Cardiac ventricle fibroblast (primary cell): ENCODE results near the gene SPIRE2. TPM values are rescaled to one million over a fixed set of nuclear protein-coding genes. Genes with fewer than 3 reads are reported as not detected.

ENCODE experiments used
- total RNA-seq: library from RNA; depleted of rRNA; stranded (reverse); fragments of >200 nt; gene quantifications from 2 replicates; pipeline ENCODE4 v1.2.3, GENCODE V29; 2015

SPIRE2 gene
- 2.3 and 4.4 TPM in 2 replicates for total RNA-seq

GRCh38 chr16:89828199-89828869 is at the start of gene SPIRE2:
Gene SPIRE2, plus strand, starts transcription at chr16:89828475. Its CDS starts 76 bp downstream, at chr16:89828551.

GRCh38 chr16:89873109-89873971 is 45.1 kb downstream of the SPIRE2 start, which contains the start of gene TCF25:
Gene TCF25, plus strand, starts transcription at chr16:89873592. Its CDS starts 76 bp downstream, at chr16:89873668.

GRCh38 chr16:89918453-89919347 is 90.4 kb downstream of the SPIRE2 start, which contains the start of gene MC1R:
Gene MC1R, plus strand, starts transcription at chr16:89918862. Its CDS starts 397 bp downstream, at chr16:89919259.

Other genes with a start within 250 kb of the SPIRE2 start
- gene DPEP1, start 214.8 kb upstream of the SPIRE2 start, total RNA-seq = 0.05 TPM in 1 of 2 replicates, not detected in the other
- gene CHMP1A, start 170.8 kb upstream of the SPIRE2 start, total RNA-seq = 56.5 and 64.0 TPM in 2 replicates
- gene SPATA33, start 170.6 kb upstream of the SPIRE2 start, total RNA-seq = 2.0 and 3.6 TPM in 2 replicates
- gene CDK10, start 141.8 kb upstream of the SPIRE2 start, total RNA-seq = 18.8 and 19.5 TPM in 2 replicates
- gene SPATA2L, start 126.8 kb upstream of the SPIRE2 start, total RNA-seq = 11.0 and 11.7 TPM in 2 replicates
- gene VPS9D1, start 107.6 kb upstream of the SPIRE2 start, total RNA-seq = 7.3 and 10.5 TPM in 2 replicates
- gene ZNF276, start 106.9 kb upstream of the SPIRE2 start, total RNA-seq = 14.7 and 19.5 TPM in 2 replicates
- 2.7 and 4.2 TPM in 2 replicates for gene FANCA, start 11.8 kb upstream of the SPIRE2 start, total RNA-seq
- gene TCF25, start 45.1 kb downstream of the SPIRE2 start, total RNA-seq = 143 and 146 TPM in 2 replicates
- 4.4 and 6.1 TPM in 2 replicates for gene MC1R, start 90.4 kb downstream of the SPIRE2 start, total RNA-seq
- gene TUBB3, start 94.9 kb downstream of the SPIRE2 start, total RNA-seq = 63.9 and 72.3 TPM in 2 replicates
- 51.6 and 64.5 TPM in 2 replicates for gene DEF8, start 120.3 kb downstream of the SPIRE2 start, total RNA-seq
- gene DBNDD1, start 191.0 kb downstream of the SPIRE2 start, total RNA-seq = not detected in 2 replicates
- not detected in 2 replicates for gene PRDM7, start 248.9 kb downstream of the SPIRE2 start, total RNA-seq